H9 (cell line): Measurements from ENCODE around the gene CHCHD4. TPM values are rescaled to one million over a fixed set of nuclear protein-coding genes. Genes with fewer than 3 reads are reported as not detected.

Experiments
- DNase-seq: peaks from one replicate; pipeline ENCODE4 v3.0.0-alpha.2; 2017
- H2AFZ ChIP-seq: one replicate; pipeline ENCODE4 v1.6.1; 2013; ENCODE audit warnings: mild to moderate bottlenecking, low read length, control low read depth, moderate library complexity
- H2AK5ac ChIP-seq: 2 replicates; pipeline ENCODE4 v1.6.1; 2013; ENCODE audit warnings: low read length, control low read depth, mixed read lengths; ENCODE audit not compliant: insufficient read length
- H2BK120ac ChIP-seq: one replicate; pipeline ENCODE4 v1.6.1; 2013; ENCODE audit warnings: low read depth, mild to moderate bottlenecking, low read length, control low read depth, inconsistent platforms; ENCODE audit not compliant: poor library complexity, severe bottlenecking
- H2BK12ac ChIP-seq: 2 replicates; pipeline ENCODE4 v1.6.1; 2013; ENCODE audit warnings: low read length, control low read depth, mixed read lengths, low read depth; ENCODE audit not compliant: insufficient read length
- H2BK15ac ChIP-seq: 2 replicates; pipeline ENCODE4 v1.6.1; 2013; ENCODE audit warnings: low read depth, low read length, control low read depth
- H2BK20ac ChIP-seq: one replicate; pipeline ENCODE4 v1.6.1; 2013; ENCODE audit warnings: low read depth, mild to moderate bottlenecking, low read length, control low read depth, inconsistent platforms; ENCODE audit not compliant: poor library complexity, severe bottlenecking
- H2BK5ac ChIP-seq: 2 replicates; pipeline ENCODE4 v1.6.1; 2013; ENCODE audit warnings: low read length, control low read depth, mixed read lengths; ENCODE audit not compliant: insufficient read length
- H3K14ac ChIP-seq: 2 replicates; pipeline ENCODE4 v1.6.1; 2013; ENCODE audit warnings: low read length, control low read depth; ENCODE audit not compliant: insufficient read depth
- H3K18ac ChIP-seq: 2 replicates; pipeline ENCODE4 v1.6.1; 2013; ENCODE audit warnings: low read depth, mild to moderate bottlenecking, mixed read lengths, low read length, control low read depth; ENCODE audit not compliant: insufficient read length
- H3K23ac ChIP-seq: 2 replicates; pipeline ENCODE4 v1.6.1; 2013; ENCODE audit warnings: low read length, control low read depth, mixed read lengths, low read depth; ENCODE audit not compliant: insufficient read length
- H3K23me2 ChIP-seq: 2 replicates; pipeline ENCODE4 v1.6.1; 2013; ENCODE audit warnings: low read depth, mild to moderate bottlenecking, mixed read lengths, low read length, control low read depth; ENCODE audit not compliant: insufficient read length, poor library complexity, severe bottlenecking
- H3K27ac ChIP-seq: 2 replicates; pipeline ENCODE4 v1.5.1; 2013; ENCODE audit warnings: low read length, control low read depth, mixed read lengths, low read depth; ENCODE audit not compliant: insufficient read length
- H3K27me3 ChIP-seq: 2 replicates; pipeline ENCODE4 v1.6.1; 2013; ENCODE audit warnings: low read length, control low read depth, inconsistent platforms; ENCODE audit not compliant: insufficient read depth
- H3K4ac ChIP-seq: 2 replicates; pipeline ENCODE4 v1.6.1; 2013; ENCODE audit warnings: low read depth, mild to moderate bottlenecking, control low read depth, inconsistent platforms, low read length, moderate library complexity
- H3K4me1 ChIP-seq: 2 replicates; pipeline ENCODE4 v1.6.1; 2013; ENCODE audit warnings: low read length, control low read depth, inconsistent platforms; ENCODE audit not compliant: insufficient read depth
- H3K4me2 ChIP-seq: 2 replicates; pipeline ENCODE4 v1.6.1; 2013; ENCODE audit warnings: low read length, control low read depth, mixed read lengths; ENCODE audit not compliant: insufficient read length, insufficient read depth
- H3K56ac ChIP-seq: 2 replicates; pipeline ENCODE4 v1.6.1; 2013; ENCODE audit warnings: low read depth, mild to moderate bottlenecking, mixed read lengths, low read length, control low read depth; ENCODE audit not compliant: insufficient read length
- H3K79me1 ChIP-seq: 2 replicates; pipeline ENCODE4 v1.6.1; 2013; ENCODE audit warnings: low read depth, mild to moderate bottlenecking, moderate library complexity, low read length, control low read depth, inconsistent platforms; ENCODE audit not compliant: insufficient read depth, poor library complexity, severe bottlenecking
- H3K79me2 ChIP-seq: 2 replicates; pipeline ENCODE4 v1.6.1; 2013; ENCODE audit warnings: low read length, control low read depth, inconsistent platforms; ENCODE audit not compliant: insufficient read depth
- H3K9ac ChIP-seq: 2 replicates; pipeline ENCODE4 v1.6.1; 2013; ENCODE audit warnings: low read length, control low read depth, mixed read lengths; ENCODE audit not compliant: insufficient read length; ENCODE audit errors: extremely low read depth
- H3K9me3 ChIP-seq: one replicate; pipeline ENCODE4 v1.6.1; 2013; ENCODE audit warnings: low read depth, low read length, inconsistent platforms; ENCODE audit not compliant: control insufficient read depth
- H3T11ph ChIP-seq: one replicate; pipeline ENCODE4 v1.6.1; 2013; ENCODE audit warnings: mild to moderate bottlenecking, low read length, control low read depth, inconsistent platforms
- H4K20me1 ChIP-seq: one replicate; pipeline ENCODE4 v1.6.1; 2013; ENCODE audit not compliant: control insufficient read depth, insufficient read length, insufficient read depth
- H4K5ac ChIP-seq: 2 replicates; pipeline ENCODE4 v1.6.1; 2013; ENCODE audit warnings: low read depth, mild to moderate bottlenecking, mixed read lengths, low read length, control low read depth; ENCODE audit not compliant: insufficient read length
- H4K8ac ChIP-seq: replicated peaks from 2 replicates; pipeline ENCODE4 v1.6.1; 2013; ENCODE audit warnings: low read length, control low read depth, mixed read lengths, low read depth; ENCODE audit not compliant: insufficient read length
- H4K91ac ChIP-seq: 2 replicates; pipeline ENCODE4 v1.6.1; 2013; ENCODE audit warnings: low read depth, mild to moderate bottlenecking, moderate library complexity, mixed read lengths, low read length, control low read depth; ENCODE audit not compliant: insufficient read length
- H3K27ac Mint-ChIP-seq, 3 experiments: 2 replicates in 2 of 3; 3 replicates in 1 of 3; pipeline ENCODE4 v1.8.0; 2020 to 2021; ENCODE audit warnings: mixed read lengths in 3 of 3, mild to moderate bottlenecking in 1 of 3, moderate library complexity in 1 of 3
- H3K27me3 Mint-ChIP-seq: 2 replicates; pipeline ENCODE4 v1.8.0; 2021; ENCODE audit warnings: low read depth, mild to moderate bottlenecking, moderate library complexity, mixed read lengths
- H3K36me3 Mint-ChIP-seq, 3 experiments: 2 replicates in 2 of 3; 3 replicates in 1 of 3; pipeline ENCODE4 v1.8.0; 2020 to 2021; ENCODE audit warnings: low read depth in 3 of 3, mixed read lengths in 3 of 3; ENCODE audit not compliant: insufficient read depth in 1 of 3
- H3K4me1 Mint-ChIP-seq, 2 experiments: 2 replicates each; pipeline ENCODE4 v1.8.0; 2020; ENCODE audit warnings: mixed read lengths in 2 of 2
- H3K4me3 Mint-ChIP-seq, 2 experiments: 2 replicates in 1 of 2; 3 replicates in 1 of 2; pipeline ENCODE4 v1.8.0; 2020 to 2021; ENCODE audit warnings: mild to moderate bottlenecking in 2 of 2, mixed read lengths in 2 of 2, moderate library complexity in 1 of 2
- H3K9me3 Mint-ChIP-seq, 2 experiments: 2 replicates in 1 of 2; 3 replicates in 1 of 2; pipeline ENCODE4 v1.8.0; 2020; ENCODE audit warnings: mild to moderate bottlenecking in 2 of 2, mixed read lengths in 2 of 2, moderate library complexity in 1 of 2
- CTCF ChIP-seq: fragments of 200-600 bp; sonication (generic); conservative IDR thresholded peaks from 3 replicates; pipeline ENCODE4 v1.8.0; 2021; ENCODE audit warnings: antibody characterized with exemption, mild to moderate bottlenecking
- WGBS: extraction: QIAGEN DNeasy Blood & Tissue Kit; methylation state at CpG from one replicate; pipeline ENCODE4 v1.1.7; 2013; ENCODE audit warnings: missing lambda C conversion rate, low lambda C conversion rate, mixed read lengths; ENCODE audit not compliant: insufficient read length; ENCODE audit errors: extremely low coverage; 5-methylcytosine and 5-hydroxymethylcytosine counted together
- total RNA-seq: library from RNA; stranded (reverse); gene quantifications from 2 replicates; pipeline ENCODE4 v1.2.1, GENCODE V29; 2021

CHCHD4 gene
- total RNA-seq, 1 experiment from 2014 or later = 13.7 TPM

DNA sequence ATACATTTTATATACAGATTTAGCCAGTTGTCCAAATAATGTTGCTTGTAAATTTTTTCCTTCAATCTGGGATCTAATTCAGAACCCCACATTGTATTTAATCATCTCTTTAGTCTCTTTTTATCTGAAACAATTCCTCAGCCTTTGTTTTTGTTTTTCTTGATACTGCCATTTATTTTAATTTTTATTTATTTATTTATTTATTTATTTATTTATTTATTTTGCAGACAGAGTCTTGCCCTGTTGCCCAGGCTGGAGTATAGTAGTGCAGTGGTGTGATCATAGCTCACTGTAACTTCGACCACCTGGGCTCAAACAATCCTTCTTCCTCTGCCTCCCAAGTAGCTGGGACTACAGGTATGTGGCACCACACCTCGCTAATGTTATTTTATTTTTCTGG, 61.5 kb downstream of the CHCHD4 start:
- H3K4me1 ChIP-seq = no peaks in the 10 kb centered on the region
- no peak overlapping the region for H3K9ac ChIP-seq
- H3K27ac ChIP-seq = no peak overlapping the region
- no peak overlapping the region for H2BK20ac ChIP-seq
- no peak overlapping the region for H2BK12ac ChIP-seq
- Mint-ChIP-seq H3K4me1 (no peaks in the 10 kb centered on the region), H3K27ac (no peak overlapping the region), H3K36me3 (no peaks in the 10 kb centered on the region), H3K27me3 (peaks cover 6% of the 10 kb centered on the region), H3K4me3 (no peak overlapping the region), H3K9me3 (peaks cover 0 to 16% of the 10 kb centered on the region in 2 experiments; a peak in 1 of 5 replicates)
- H4K8ac ChIP-seq = no peak overlapping the region
- H3K23ac ChIP-seq = no peak overlapping the region
- DNase-seq = no peak
- H2BK15ac ChIP-seq = no peak overlapping the region
- H3K9me3 ChIP-seq = no peaks in the 10 kb centered on the region
- no peak overlapping the region for H2AFZ ChIP-seq
- no peaks in the 10 kb centered on the region for H3K23me2 ChIP-seq
- no peak overlapping the region for H4K91ac ChIP-seq
- H4K20me1 ChIP-seq = no peaks in the 10 kb centered on the region
- H4K5ac ChIP-seq = no peak overlapping the region
- H3K79me1 ChIP-seq = no peaks in the 10 kb centered on the region
- H3K79me2 ChIP-seq = no peaks in the 10 kb centered on the region
- TF ChIP-seq CTCF = no peak
- no peak overlapping the region for H3T11ph ChIP-seq
- no peaks in the 10 kb centered on the region for H3K27me3 ChIP-seq
- no peak overlapping the region for H3K18ac ChIP-seq
- H2AK5ac ChIP-seq = no peak overlapping the region
- no peak overlapping the region for H3K4ac ChIP-seq
- no CpG with 5 or more reads among the region's 2 CpGs for WGBS
- H3K14ac ChIP-seq = no peak overlapping the region
- no peak overlapping the region for H3K4me2 ChIP-seq
- H2BK5ac ChIP-seq = no peak overlapping the region
- H3K56ac ChIP-seq = no peak overlapping the region
- no peak overlapping the region for H2BK120ac ChIP-seq

Other genes starting within 250 kb of the CHCHD4 start
- not detected in 2 replicates for gene WNT7A, start 244.8 kb downstream of the CHCHD4 start, total RNA-seq
- gene TMEM43, start 182 bp upstream of the CHCHD4 start, total RNA-seq = 35.8 and 36.7 TPM in 2 replicates
- gene XPC, start 53.7 kb upstream of the CHCHD4 start, total RNA-seq = 25.6 and 30.3 TPM in 2 replicates
- 23.5 and 24.4 TPM in 2 replicates for gene LSM3, start 53.9 kb upstream of the CHCHD4 start, total RNA-seq